ENCODE data around the gene NXPH1.

- TF ChIP-seq POLR2A (IDR thresholded peaks at IDR 0.05; ENCODE audit: low read length) (no peak), GATA1 (IDR thresholded peaks at IDR 0.05; ENCODE audit: low read depth, low read length) (no peak)
Observed at GRCh38 chr7:8425223-8425622, 8.2 kb upstream of the NXPH1 start.

Data from erythroblast (primary cell).